Measurements from ENCODE around the gene METTL16.
"Not testable (repeated sequence)": the region's sequence is repeated elsewhere in the genome, so short reads cannot be mapped to it uniquely, and the experiment has no call there.

METTL16 gene

GRCh38 chr17:2547176-2547575 lies 35.5 kb upstream of the METTL16 start:
- H3K4me1 Mint-ChIP-seq, result peaks cover 8% of the 10 kb centered on the region
- TF ChIP-seq CTCF (IDR thresholded peaks at IDR 0.05; ENCODE audit: unreplicated experiment in 3 of 3), result no peak
- H3K9me3 Mint-ChIP-seq, result no peaks in the 10 kb centered on the region
- no peaks in the 10 kb centered on the region for H3K36me3 Mint-ChIP-seq (ENCODE audit: low read depth)
- H3K27ac Mint-ChIP-seq, result no peak overlapping the region
- H3K4me3 Mint-ChIP-seq, result no peak overlapping the region
- peaks cover 11% of the 10 kb centered on the region for H3K27me3 Mint-ChIP-seq (ENCODE audit: low read depth)

GRCh38 chr17:2545393-2545792 lies 33.7 kb upstream of the METTL16 start:
- no peak overlapping the region for H3K4me3 Mint-ChIP-seq
- H3K4me1 Mint-ChIP-seq, result no peaks in the 10 kb centered on the region
- H3K27ac Mint-ChIP-seq, result no peak overlapping the region
- peaks cover 6% of the 10 kb centered on the region for H3K27me3 Mint-ChIP-seq (ENCODE audit: low read depth)
- TF ChIP-seq CTCF (IDR thresholded peaks at IDR 0.05; ENCODE audit: unreplicated experiment in 3 of 3), result no peak
- no peaks in the 10 kb centered on the region for H3K9me3 Mint-ChIP-seq
- H3K36me3 Mint-ChIP-seq (ENCODE audit: low read depth), result no peaks in the 10 kb centered on the region

- TF ChIP-seq CTCF (IDR thresholded peaks at IDR 0.05; ENCODE audit: unreplicated experiment in 3 of 3), result no peak
- Mint-ChIP-seq H3K27me3 (ENCODE audit: low read depth) (peaks cover 3% of the 10 kb centered on the region), H3K36me3 (ENCODE audit: low read depth) (no peaks in the 10 kb centered on the region), H3K27ac (no peak overlapping the region), H3K9me3 (no peaks in the 10 kb centered on the region), H3K4me3 (no peak overlapping the region), H3K4me1 (no peaks in the 10 kb centered on the region)
Observed at GRCh38 chr17:2542456-2542855, 30.8 kb upstream of the METTL16 start.

GRCh38 chr17:2542056-2542455 lies 30.4 kb upstream of the METTL16 start:
- no peak overlapping the region for H3K27ac Mint-ChIP-seq
- no peaks in the 10 kb centered on the region for H3K9me3 Mint-ChIP-seq
- no peaks in the 10 kb centered on the region for H3K36me3 Mint-ChIP-seq (ENCODE audit: low read depth)
- H3K4me1 Mint-ChIP-seq, result no peaks in the 10 kb centered on the region
- H3K27me3 Mint-ChIP-seq (ENCODE audit: low read depth), result peaks cover 3% of the 10 kb centered on the region
- no peak overlapping the region for H3K4me3 Mint-ChIP-seq
- no peak for TF ChIP-seq CTCF (IDR thresholded peaks at IDR 0.05; ENCODE audit: unreplicated experiment in 3 of 3)

- H3K4me3 Mint-ChIP-seq; H3K27me3 Mint-ChIP-seq (ENCODE audit: low read depth); H3K9me3 Mint-ChIP-seq; H3K27ac Mint-ChIP-seq; H3K4me1 Mint-ChIP-seq; H3K36me3 Mint-ChIP-seq (ENCODE audit: low read depth): not testable (repeated sequence)
Observed at GRCh38 chr17:2537579-2537978, 25.9 kb upstream of the METTL16 start.

- Mint-ChIP-seq H3K4me3 (no peak overlapping the region), H3K9me3 (no peaks in the 10 kb centered on the region), H3K27me3 (ENCODE audit: low read depth) (no peaks in the 10 kb centered on the region), H3K4me1 (no peaks in the 10 kb centered on the region), H3K27ac (no peak overlapping the region), H3K36me3 (ENCODE audit: low read depth) (no peaks in the 10 kb centered on the region)
- no peak for TF ChIP-seq CTCF (IDR thresholded peaks at IDR 0.05; ENCODE audit: unreplicated experiment in 3 of 3)
Observed at GRCh38 chr17:2532146-2532720, 20.5 kb upstream of the METTL16 start.

- H3K27me3 Mint-ChIP-seq (ENCODE audit: low read depth); H3K4me3 Mint-ChIP-seq; H3K4me1 Mint-ChIP-seq; H3K36me3 Mint-ChIP-seq (ENCODE audit: low read depth); H3K9me3 Mint-ChIP-seq; H3K27ac Mint-ChIP-seq: not testable (repeated sequence)
Observed at GRCh38 chr17:2531243-2531954, 19.7 kb upstream of the METTL16 start.

GRCh38 chr17:2521775-2522410 lies 10.2 kb upstream of the METTL16 start:
- not testable (repeated sequence) for H3K27ac Mint-ChIP-seq; H3K36me3 Mint-ChIP-seq (ENCODE audit: low read depth); H3K4me1 Mint-ChIP-seq; H3K9me3 Mint-ChIP-seq; H3K27me3 Mint-ChIP-seq (ENCODE audit: low read depth); H3K4me3 Mint-ChIP-seq

All from nephron (organoid).